ENCODE data around the gene CHAMP1.
A peak's percentile ranks its signal among the peaks of the same experiment; 100 is the strongest.
"Not testable (repeated sequence)": the region's sequence is repeated elsewhere in the genome, so short reads cannot be mapped to it uniquely, and the experiment has no call there.

The CHAMP1 gene

DNA sequence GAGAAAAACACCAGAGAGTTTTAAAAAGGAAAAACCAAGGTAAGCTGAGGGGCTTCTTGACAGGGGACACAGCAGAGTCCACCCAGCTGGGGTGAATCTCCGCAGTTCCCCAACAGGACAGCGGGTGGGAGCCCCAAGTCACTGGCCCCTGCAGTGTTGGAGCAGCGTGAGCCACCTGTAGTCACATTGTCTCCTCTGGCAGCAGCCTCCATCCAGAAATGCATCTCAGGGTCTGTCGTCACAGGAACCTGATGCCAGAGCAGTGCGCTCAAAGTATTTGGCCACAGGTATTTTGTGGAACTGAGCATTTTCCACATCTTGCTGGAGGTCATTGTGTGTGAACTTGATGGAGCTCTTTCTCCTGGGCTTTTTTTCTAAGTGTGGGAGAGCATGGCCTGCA lies 24.7 kb downstream of the CHAMP1 start:
- no peak for DNase-seq

DNA sequence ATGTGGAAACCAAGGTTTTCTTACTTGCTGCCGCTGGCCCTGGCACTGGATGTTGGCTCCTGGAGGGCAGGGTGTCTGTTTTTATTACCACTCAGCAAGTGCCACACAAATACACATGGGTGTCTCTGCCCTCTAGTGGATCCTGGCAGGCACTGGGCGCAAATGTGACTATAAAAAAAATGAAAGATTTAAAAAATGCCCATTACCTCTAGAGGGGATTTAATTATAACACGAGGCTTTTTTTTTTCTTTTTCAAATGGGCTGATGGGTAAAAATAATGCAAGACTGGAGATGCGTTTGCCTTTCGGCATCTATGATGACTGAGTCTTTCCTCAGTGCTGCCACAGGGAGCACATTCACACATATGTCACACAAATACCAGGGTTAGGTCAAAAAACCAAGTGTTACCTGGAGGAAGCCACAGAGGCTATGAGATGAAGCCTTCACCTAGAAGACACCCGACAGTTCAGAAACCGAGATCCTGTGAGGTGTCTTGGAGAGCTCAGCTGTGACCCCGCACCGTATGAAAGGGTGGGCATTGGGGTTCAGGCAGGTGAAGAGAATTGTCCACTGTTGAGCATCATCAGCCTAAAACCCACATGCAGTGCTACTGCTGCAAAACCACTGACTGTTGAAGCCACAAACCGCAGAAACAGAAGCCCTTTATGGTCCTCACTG lies 25.7 kb downstream of the CHAMP1 start:
- DNase-seq = peak; percentile 28

DNA sequence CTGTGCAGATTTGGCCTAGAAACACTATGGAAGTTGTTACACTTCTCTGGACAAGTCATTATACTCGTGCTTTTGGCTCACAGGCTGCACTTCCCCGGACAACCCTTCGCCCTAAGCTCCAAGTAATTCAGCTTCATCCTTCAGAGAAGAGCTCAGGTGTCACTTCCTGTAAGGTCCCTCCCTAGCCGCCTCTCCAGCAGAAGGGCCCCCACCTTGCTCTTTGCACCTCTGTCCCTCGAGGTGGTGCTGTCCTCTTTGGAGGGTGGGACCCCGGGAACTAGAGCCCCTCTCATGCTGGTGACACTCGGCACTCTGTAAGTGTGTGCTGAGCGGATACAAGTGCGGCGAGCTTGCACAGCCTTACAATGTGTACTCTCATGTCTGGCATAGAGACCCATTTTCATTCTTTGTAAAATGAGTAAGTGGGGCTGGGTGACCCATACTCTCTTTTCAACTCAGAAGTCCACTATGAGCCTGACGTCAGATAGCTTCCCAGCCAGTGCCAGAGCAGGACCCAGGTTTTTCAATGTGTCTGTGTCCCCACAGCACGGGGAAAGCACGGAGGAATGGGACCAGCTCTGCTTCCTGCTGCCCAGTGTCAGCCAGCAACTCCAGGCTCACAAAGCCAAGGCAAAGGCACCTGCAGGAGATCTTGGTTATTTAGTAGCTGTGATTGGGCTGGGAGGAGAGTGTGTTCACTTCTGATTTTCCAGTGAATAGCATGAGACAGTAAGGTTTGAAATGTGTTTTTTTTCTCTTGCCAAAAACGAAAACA lies 26.9 kb downstream of the CHAMP1 start:
- DNase-seq = no peak

DNA sequence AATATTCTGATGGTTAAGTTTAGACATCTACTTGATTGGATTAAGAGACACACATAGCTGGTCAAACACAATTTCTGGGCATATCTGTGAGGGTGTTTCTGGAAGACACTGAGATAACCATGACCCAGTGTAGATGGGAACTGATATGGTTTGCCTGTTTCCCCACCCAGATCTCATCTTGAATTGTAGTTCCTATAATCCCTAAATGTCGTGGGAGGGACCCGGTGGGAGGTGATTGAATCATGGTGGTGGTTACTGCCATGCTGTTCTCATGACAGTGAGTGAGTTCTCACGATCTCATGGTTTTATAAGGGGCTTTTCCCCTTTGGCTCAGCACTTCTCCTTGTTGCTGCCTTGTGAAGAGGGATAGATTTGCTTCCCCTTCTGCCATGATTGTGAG lies 33.0 kb downstream of the CHAMP1 start:
- DNase-seq = not testable (repeated sequence)

DNA sequence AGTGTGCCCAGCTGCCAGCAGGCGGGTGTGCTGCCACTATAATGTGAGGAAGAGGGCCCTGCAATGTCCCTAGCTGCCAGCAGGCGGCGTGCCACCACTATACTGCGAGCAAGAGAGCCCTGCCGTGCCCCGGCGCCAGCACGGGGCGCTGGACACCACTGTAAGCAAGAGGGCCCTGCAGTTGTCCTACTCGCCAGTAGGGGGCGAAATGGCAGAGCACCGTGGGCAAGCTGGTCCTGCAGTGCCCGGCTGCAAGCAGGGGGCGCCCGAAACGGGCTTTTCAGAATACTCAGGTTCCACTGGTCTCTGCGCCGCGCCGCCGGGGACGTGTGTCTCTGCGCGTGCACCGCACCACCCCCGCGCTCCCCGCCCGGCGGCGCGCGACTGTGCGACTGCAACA lies 38.5 kb downstream of the CHAMP1 start:
- not testable (repeated sequence) for DNase-seq

DNA sequence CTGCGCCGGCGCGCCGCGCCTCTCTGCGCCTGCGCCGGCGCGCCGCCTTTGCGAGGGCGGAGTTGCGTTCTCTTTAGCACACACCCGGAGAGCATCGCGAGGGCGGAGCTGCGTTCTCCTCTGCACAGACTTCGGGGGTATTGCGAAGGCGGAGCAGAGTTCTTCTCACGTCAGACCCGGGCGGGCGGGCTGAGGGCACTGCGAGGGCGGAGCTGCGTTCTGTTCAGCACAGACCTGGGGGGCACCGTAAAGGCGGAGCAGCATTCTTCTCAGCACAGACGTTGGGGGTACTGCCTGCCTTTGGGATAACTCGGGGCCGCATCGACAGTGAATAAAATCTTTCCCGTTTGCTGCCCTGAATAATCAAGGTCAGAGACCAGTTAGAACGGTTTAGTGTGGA lies 39.1 kb downstream of the CHAMP1 start:
- not testable (repeated sequence) for DNase-seq

Measured in amniotic stem cell (primary cell).